Measurements from ENCODE around the gene CPLX4. TPM values are rescaled to one million over a fixed set of nuclear protein-coding genes. Genes with fewer than 3 reads are reported as not detected.

CPLX4 gene
- total and polyA plus RNA-seq, 2 of the 8 experiments (the other 6 are each of a cell fraction or from before 2014, with no cell fraction given) = not detected

DNA sequence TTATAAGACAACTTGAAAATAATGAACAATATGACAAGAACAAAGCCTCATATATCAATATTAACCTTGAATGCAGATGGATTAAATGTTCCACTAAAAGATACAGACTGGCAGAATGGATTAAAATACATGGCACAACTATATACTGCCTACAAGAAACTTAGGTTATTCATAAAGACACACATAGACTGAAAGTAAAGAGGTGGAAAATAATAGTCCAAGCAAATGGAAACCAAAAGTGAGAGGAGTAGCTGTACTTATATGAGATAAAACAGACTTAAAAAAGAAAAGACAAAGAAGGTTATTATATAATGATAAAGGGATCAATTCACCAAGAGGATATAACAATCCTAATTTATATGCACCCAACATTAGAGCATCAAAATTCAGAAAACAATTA is 22.4 kb upstream of the CPLX4 start (continued):
- TF ChIP-seq RBBP5 (IDR thresholded peaks at IDR 0.05; ENCODE audit: borderline replicate concordance, low read depth, low read length) = no peak
- no peak for TF ChIP-seq TEAD4 (IDR thresholded peaks at IDR 0.05; ENCODE audit: low read depth, low read length)
- no peak for TF ChIP-seq ASH2L (IDR thresholded peaks at IDR 0.05; ENCODE audit: low read length)

Data from H1 (cell line).